Measurements from ENCODE around the gene HOXA13.
A peak's percentile ranks its signal among the peaks of the same experiment; 100 is the strongest.

Gene HOXA13

DNA sequence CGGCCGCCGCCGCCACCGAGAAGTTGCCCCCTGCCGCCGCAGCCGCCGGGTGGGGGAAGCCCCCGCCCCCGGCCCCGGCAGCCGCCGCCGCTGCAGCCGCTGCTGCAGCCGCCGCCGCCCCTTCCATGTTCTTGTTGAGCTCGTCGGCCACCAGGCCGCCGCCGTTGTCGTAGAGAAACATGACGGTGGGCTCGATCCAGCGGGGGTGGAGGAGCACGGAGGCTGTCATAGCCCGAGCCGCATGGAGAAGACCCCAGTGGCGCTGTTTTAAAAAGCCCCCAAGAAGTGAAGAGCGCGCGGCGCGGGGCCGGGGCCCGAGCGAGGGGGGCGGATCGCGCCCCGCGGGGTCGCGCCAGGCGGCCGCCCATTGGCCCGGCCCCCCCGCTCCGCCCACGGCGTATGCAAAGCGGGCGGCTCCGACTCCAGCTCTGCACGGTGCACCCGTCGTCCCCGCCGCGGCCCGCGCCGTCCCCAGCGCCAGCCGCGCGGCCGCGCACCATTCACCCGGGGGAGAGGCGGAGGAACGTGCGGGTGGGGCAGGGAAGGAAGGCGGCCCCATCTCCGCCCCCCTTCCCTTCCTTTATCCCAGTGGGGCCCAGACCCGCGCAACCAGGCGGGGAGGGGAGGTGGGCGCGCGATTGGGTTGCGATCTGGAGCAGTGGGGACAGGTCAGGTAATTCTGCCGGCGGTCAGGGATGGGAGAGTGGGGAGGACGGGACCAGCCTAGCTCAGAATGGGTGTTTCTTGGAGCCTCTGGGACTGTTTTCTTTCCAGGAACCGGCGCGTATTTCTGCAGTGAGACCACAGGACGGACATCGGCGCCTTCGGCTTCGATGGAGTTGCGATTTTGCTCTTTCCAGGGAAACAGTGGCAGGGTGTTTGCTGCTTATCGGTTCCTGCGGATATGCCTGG is at the start of gene HOXA13:
Gene HOXA13, minus strand, starts transcription at position 243 of the 912 bp plus-strand sequence. Its CDS starts 14 bp downstream, at position 229.
- no peak for DNase-seq (ENCODE audit: low read depth in 2 of 3, low spot score in 1 of 3)

GRCh38 chr7:27248911-27249723 is 49.2 kb upstream of the HOXA13 start:
- DNase-seq (ENCODE audit: low read depth in 2 of 3, low spot score in 1 of 3) = no peak

GRCh38 chr7:27248427-27248806 is 48.5 kb upstream of the HOXA13 start:
- DNase-seq (ENCODE audit: low read depth in 2 of 3, low spot score in 1 of 3) = no peak

DNA sequence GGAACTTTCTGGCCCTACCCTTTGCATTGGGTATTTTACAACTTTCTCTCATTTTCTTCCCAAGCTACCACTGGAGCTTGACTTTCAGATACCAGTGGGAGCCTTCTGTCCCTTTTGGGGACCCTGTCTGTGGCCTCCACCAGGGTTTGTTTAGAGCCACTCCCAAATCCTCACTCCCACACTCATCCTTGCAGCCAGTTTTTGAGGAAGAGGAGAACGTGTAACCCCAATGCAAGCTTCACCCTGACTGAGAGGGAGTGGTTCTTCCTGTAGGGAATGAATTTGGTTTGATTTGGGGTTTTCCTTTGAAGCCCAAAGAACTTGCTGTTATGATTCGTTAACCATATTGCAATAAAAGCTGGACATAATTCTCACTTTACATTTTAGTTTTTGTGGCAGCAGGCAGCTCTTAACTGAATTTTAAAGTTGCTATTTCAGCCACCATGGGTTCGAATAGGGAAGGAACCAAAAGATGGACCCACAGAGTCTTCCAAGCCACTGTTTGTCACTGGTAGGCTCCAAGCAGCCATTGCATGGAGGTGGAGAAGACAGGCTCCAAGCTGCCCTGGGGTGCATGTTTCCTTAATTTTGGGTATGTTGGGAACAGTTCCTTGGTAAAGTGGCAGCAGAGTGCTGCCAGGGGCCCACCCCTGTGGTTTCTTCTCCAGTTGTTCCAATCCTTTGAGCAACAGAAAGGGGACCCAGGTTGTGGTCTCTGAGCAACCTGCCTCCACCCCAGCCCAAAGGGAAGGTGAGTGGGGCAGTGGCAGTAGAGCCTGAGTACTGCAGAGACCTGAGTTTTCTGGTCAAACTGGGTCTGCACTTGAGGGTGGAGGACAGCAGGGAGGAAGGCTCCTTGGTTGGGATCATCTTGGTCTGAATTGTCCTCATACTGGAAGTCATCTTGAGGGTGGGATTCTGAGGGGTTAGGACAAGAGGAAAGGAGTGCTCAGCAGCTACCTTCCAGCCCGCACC is 47.8 kb upstream of the HOXA13 start:
- no peak for DNase-seq (ENCODE audit: low read depth in 2 of 3, low spot score in 1 of 3)

DNA sequence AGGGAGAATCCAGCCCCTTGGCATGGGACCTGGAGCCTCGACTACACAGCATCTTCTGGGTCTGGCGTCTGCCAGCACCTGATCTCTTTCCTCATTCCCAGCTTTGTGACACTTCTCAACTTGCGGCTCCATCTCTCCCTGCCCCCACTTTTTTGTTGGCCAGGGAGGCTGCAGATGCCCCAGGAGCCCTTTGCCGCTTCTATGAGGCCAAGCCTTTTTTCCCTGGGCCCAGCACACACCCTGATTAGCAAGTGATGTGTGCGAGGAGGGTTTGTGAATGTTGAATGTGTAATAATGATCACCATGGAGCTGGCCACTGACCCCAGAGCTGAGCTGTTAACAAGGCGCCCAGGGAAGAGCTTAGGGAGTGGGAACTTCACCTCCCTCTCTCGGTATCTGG is 47.1 kb upstream of the HOXA13 start:
- DNase-seq (ENCODE audit: low read depth in 2 of 3, low spot score in 1 of 3) = no peak

GRCh38 chr7:27245798-27246691 is 46.2 kb upstream of the HOXA13 start:
- no peak for DNase-seq (ENCODE audit: low read depth in 2 of 3, low spot score in 1 of 3)

- DNase-seq (ENCODE audit: low read depth in 2 of 3, low spot score in 1 of 3) = no peak
Measured at GRCh38 chr7:27245124-27245797, 45.4 kb upstream of the HOXA13 start.

- DNase-seq (ENCODE audit: low read depth in 2 of 3, low spot score in 1 of 3) = no peak
Measured at GRCh38 chr7:27244488-27245123, 44.7 kb upstream of the HOXA13 start.

DNA sequence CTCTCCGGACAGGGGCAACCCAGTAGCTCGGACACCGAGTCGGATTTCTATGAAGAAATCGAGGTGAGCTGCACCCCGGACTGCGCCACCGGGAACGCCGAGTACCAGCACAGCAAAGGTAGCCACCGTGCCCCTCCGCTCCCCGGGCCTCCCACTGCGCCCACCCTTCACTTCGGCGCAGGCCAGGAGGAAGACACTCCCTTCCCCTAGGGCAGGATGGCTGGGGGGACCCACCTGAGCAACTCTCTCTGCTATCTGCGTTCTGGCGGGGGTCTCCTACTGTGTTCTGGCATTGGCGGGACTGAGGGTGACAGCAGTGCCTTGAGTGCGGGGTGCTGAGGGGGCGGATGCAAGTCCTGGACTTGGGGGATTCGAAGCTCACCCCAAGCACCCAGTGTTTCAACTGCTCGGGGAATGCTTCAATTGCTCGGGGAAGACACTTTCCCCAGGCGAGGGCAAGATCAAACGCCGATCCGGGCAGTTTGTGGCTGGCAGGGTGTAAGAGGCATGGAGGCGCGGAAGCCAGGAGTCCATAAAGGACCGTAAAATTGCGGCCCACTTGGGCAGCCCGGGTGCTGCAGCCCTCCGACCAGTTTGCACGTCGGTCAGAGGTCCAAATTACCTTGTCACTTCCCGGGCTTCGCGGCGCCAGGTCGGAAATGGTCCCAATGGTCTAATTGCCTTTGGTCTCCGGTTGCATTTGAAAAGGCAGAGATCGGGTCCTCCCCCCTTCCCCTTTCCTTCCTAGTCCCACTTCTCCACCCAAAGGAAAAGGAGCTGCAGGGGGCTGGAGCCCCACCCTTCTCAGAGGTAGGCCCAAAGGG is 43.7 kb upstream of the HOXA13 start:
- DNase-seq (ENCODE audit: low read depth in 2 of 3, low spot score in 1 of 3) = no peak

- peak in 1 of 3 donors; percentile 34 for DNase-seq (ENCODE audit: low read depth in 2 of 3, low spot score in 1 of 3)
Measured at GRCh38 chr7:27242555-27243339, 42.9 kb upstream of the HOXA13 start, which contains the start of gene EVX1. Gene EVX1, plus strand, starts transcription at chr7:27242802. Its CDS starts 229 bp downstream, at chr7:27243031.

- DNase-seq (ENCODE audit: low read depth in 2 of 3, low spot score in 1 of 3) = no peak
Measured at GRCh38 chr7:27242154-27242553, 42.3 kb upstream of the HOXA13 start.

DNA sequence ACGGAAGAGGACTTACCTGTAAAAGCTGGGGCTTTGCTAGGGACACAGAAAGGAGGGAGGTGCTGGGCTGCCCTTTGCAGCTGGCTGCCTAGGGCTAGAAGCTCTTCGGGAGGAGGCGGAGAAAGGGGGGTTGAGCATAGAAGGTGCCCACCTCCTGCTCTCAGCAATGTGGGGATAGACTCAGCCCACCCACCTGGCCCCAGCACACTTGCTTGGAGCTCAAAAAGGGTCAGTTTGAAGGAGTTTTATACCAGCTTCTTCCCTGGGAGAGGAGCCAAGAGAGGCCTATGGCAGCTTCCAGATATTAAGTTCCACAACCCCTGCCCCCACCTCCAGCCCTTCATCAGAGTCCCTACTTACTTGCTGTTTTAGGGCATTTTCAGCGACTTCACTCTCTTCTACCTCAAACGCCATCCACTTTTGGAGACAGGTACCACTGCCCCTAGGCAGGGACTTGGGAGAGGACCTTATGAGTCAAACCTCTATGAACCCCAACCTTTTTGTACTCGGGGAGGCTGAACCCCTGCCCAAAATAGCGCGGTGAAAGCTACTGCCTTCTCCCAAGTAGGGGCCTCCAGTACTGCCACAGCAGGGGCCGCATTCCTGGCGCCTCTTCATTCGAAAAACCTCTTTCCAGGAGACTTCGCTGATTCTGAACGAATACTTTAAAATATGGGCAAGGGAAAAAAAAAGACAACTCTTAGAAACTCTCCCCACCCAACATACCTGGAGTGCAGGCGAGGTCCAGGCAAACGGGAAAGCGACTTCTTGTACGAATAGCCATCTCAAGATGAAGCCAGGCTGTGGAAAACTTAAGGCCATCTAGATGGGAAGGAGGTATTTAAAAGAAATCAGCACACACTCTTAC is 41.5 kb upstream of the HOXA13 start:
- no peak for DNase-seq (ENCODE audit: low read depth in 2 of 3, low spot score in 1 of 3)

DNA sequence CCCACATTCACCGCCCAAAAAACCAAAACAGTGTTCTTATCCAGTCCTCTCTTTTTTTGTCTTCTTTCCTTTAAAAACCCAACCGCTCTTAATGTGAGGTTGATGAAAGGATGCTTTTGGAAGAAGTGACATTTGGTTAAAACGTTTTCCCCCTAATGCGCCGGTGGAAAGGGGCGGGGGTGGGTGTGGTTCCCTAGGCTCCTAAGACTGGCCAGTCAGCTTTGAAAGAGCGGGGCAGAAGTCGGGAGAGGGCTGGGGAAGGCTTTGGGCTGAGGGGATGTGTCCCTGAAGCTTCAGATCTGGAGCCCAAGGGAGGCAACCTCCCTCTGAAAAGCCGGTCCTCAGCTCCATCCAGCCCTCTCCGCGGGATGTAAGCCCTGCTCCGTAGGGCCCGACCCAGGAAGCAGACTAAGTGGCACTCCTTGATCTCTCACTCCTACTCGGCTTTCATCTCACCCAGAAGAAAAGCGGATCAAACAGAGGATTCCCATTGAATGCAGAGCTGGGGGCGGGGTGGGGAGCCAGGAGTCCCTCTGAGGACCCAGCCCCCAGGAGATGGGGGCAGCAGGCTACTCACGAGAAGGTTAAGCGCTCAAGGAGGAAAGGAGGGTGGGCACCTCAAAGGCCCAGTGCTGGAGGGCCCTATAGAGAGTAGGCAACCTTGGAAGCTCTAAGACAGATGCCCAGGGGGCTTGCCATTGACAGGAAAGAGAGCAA is 40.3 kb upstream of the HOXA13 start:
- no peak for DNase-seq (ENCODE audit: low read depth in 2 of 3, low spot score in 1 of 3)

GRCh38 chr7:27239387-27240014 is 39.6 kb upstream of the HOXA13 start:
- DNase-seq (ENCODE audit: low read depth in 2 of 3, low spot score in 1 of 3) = no peak

- no peak for DNase-seq (ENCODE audit: low read depth in 2 of 3, low spot score in 1 of 3)
Measured at GRCh38 chr7:27238979-27239386, 39.1 kb upstream of the HOXA13 start.
